OCI-LY3 (cell line): ENCODE data around the gene RRP1.

Source experiments
- H2AFZ ChIP-seq: fragments of 200-600, 300-600 bp; shearing (Covaris generic); 2 replicates; pipeline ENCODE4 v1.6.0; 2014; ENCODE audit warnings: antibody characterized with exemption, low read depth, low read length
- H3K27ac ChIP-seq: fragments of 200-600, 300-600 bp; sonication (generic); 2 replicates; pipeline ENCODE4 v1.5.1; 2014; ENCODE audit warnings: mild to moderate bottlenecking, low read length, moderate library complexity, mixed read lengths
- H3K27me3 ChIP-seq: fragments of 200-600, 300-600 bp; sonication (generic); 2 replicates; pipeline ENCODE4 v1.6.1; 2014; ENCODE audit warnings: low read depth, low read length, mixed read lengths
- H3K36me3 ChIP-seq: fragments of 200-600, 300-600 bp; sonication (generic); replicated peaks from 2 replicates; pipeline ENCODE3; 2014; ENCODE audit warnings: low read depth, low read length, mixed read lengths
- H3K4me1 ChIP-seq: fragments of 300-600, 200-600 bp; sonication (generic); 2 replicates; pipeline ENCODE4 v1.6.1; 2014; ENCODE audit warnings: low read length, mixed read lengths
- H3K4me2 ChIP-seq: fragments of 200-600, 300-600 bp; sonication (generic); 2 replicates; pipeline ENCODE4 v1.6.1; 2014; ENCODE audit warnings: low read length, mixed read lengths
- H3K4me3 ChIP-seq: fragments of 300-600, 200-600 bp; sonication (generic); 2 replicates; pipeline ENCODE4 v1.5.1; 2014; ENCODE audit warnings: antibody characterized with exemption, mild to moderate bottlenecking, low read length, moderate library complexity
- H3K79me2 ChIP-seq: fragments of 300-600, 200-600 bp; shearing (Covaris generic); 2 replicates; pipeline ENCODE4 v1.6.1; 2014; ENCODE audit warnings: mild to moderate bottlenecking, low read length, mixed read lengths
- H3K9ac ChIP-seq: fragments of 300-600, 200-600 bp; shearing (Covaris generic); 2 replicates; pipeline ENCODE4 v1.6.0; 2014; ENCODE audit warnings: mild to moderate bottlenecking, low read length, moderate library complexity
- H3K9me3 ChIP-seq: fragments of 200-600, 300-600 bp; shearing (Covaris generic); 2 replicates; pipeline ENCODE4 v1.6.1; 2014; ENCODE audit warnings: low read length, mixed read lengths; ENCODE audit not compliant: insufficient read depth
- H4K20me1 ChIP-seq: fragments of 200-600, 300-600 bp; sonication (generic); 2 replicates; pipeline ENCODE4 v1.6.1; 2016; ENCODE audit warnings: low read length, mixed read lengths; ENCODE audit not compliant: insufficient read depth
- CTCF ChIP-seq: fragments of 200-600, 300-600 bp; sonication (generic); IDR thresholded peaks from 2 replicates; pipeline ENCODE4 v1.5.1; 2014; ENCODE audit warnings: antibody characterized with exemption, low read length, low read depth
- EZH2phosphoT487 ChIP-seq: fragments of 200-600 bp; shearing (Covaris generic); IDR thresholded peaks from 2 replicates; pipeline ENCODE4 v1.6.1; 2018; ENCODE audit warnings: antibody characterized with exemption, mixed run types, low read depth

The RRP1 gene

GRCh38 chr21:43853851-43854772, 64.7 kb downstream of the RRP1 start:
- H3K27me3 ChIP-seq, result no peaks in the 10 kb centered on the region
- no peak overlapping the region for H2AFZ ChIP-seq
- H3K79me2 ChIP-seq, result no peaks in the 10 kb centered on the region
- H3K4me3 ChIP-seq, result peak overlapping the region; percentile 63
- H3K27ac ChIP-seq, result peak overlapping the region; percentile 89
- H4K20me1 ChIP-seq, result no peaks in the 10 kb centered on the region
- H3K4me2 ChIP-seq, result peak overlapping the region; percentile 68
- no peak for TF ChIP-seq CTCF
- no peak for TF ChIP-seq EZH2phosphoT487
- peaks cover 30% of the 10 kb centered on the region for H3K4me1 ChIP-seq
- peak overlapping the region; percentile 70 for H3K9ac ChIP-seq
- H3K9me3 ChIP-seq, result peaks cover 8% of the 10 kb centered on the region; the same call in 1 of the 2 replicates
- H3K36me3 ChIP-seq, result no peaks in the 10 kb centered on the region
